ENCODE results near the gene SULT4A1.

Gene SULT4A1

GRCh38 chr22:43844560-43845545 lies 17.5 kb downstream of the SULT4A1 start:
- no peak for DNase-seq (ENCODE audit: low read depth)

GRCh38 chr22:43843783-43844530 lies 18.4 kb downstream of the SULT4A1 start:
- DNase-seq (ENCODE audit: low read depth), result no peak

- DNase-seq (ENCODE audit: low read depth), result no peak
Observed at GRCh38 chr22:43841742-43842141, 20.6 kb downstream of the SULT4A1 start.

GRCh38 chr22:43840851-43841250 lies 21.5 kb downstream of the SULT4A1 start:
- no peak for DNase-seq (ENCODE audit: low read depth)

GRCh38 chr22:43840431-43840830 lies 21.9 kb downstream of the SULT4A1 start:
- DNase-seq (ENCODE audit: low read depth), result no peak

GRCh38 chr22:43839781-43840180 lies 22.5 kb downstream of the SULT4A1 start:
- no peak for DNase-seq (ENCODE audit: low read depth)

- no peak for DNase-seq (ENCODE audit: low read depth)
Observed at GRCh38 chr22:43838571-43839307, 23.6 kb downstream of the SULT4A1 start.

GRCh38 chr22:43838161-43838560 lies 24.2 kb downstream of the SULT4A1 start:
- no peak for DNase-seq (ENCODE audit: low read depth)

- no peak for DNase-seq (ENCODE audit: low read depth)
Observed at GRCh38 chr22:43837666-43838065, 24.6 kb downstream of the SULT4A1 start.

- no peak for DNase-seq (ENCODE audit: low read depth)
Observed at GRCh38 chr22:43835736-43836135, 26.6 kb downstream of the SULT4A1 start.

- DNase-seq (ENCODE audit: low read depth), result no peak
Observed at GRCh38 chr22:43835166-43835565, 27.1 kb downstream of the SULT4A1 start.

GRCh38 chr22:43833286-43834240 lies 28.8 kb downstream of the SULT4A1 start:
- DNase-seq (ENCODE audit: low read depth), result no peak

GRCh38 chr22:43832393-43833265 lies 29.7 kb downstream of the SULT4A1 start:
- no peak for DNase-seq (ENCODE audit: low read depth)

GRCh38 chr22:43831561-43832392 lies 30.5 kb downstream of the SULT4A1 start:
- DNase-seq (ENCODE audit: low read depth), result no peak

- no peak for DNase-seq (ENCODE audit: low read depth)
Observed at GRCh38 chr22:43830931-43831560, 31.3 kb downstream of the SULT4A1 start.

GRCh38 chr22:43829904-43830851 lies 32.1 kb downstream of the SULT4A1 start:
- DNase-seq (ENCODE audit: low read depth), result peak; percentile 64

GRCh38 chr22:43828998-43829782 lies 33.1 kb downstream of the SULT4A1 start:
- peak; percentile 58 for DNase-seq (ENCODE audit: low read depth)

Measured in amniotic epithelial cell (primary cell).